ENCODE results near the gene DLGAP4. TPM values are rescaled to one million over a fixed set of nuclear protein-coding genes. Genes with fewer than 3 reads are reported as not detected.

Gene DLGAP4
- total RNA-seq, 4 donors from 2014 or later, result 33.5 to 159 (median 56.6) TPM

DNA sequence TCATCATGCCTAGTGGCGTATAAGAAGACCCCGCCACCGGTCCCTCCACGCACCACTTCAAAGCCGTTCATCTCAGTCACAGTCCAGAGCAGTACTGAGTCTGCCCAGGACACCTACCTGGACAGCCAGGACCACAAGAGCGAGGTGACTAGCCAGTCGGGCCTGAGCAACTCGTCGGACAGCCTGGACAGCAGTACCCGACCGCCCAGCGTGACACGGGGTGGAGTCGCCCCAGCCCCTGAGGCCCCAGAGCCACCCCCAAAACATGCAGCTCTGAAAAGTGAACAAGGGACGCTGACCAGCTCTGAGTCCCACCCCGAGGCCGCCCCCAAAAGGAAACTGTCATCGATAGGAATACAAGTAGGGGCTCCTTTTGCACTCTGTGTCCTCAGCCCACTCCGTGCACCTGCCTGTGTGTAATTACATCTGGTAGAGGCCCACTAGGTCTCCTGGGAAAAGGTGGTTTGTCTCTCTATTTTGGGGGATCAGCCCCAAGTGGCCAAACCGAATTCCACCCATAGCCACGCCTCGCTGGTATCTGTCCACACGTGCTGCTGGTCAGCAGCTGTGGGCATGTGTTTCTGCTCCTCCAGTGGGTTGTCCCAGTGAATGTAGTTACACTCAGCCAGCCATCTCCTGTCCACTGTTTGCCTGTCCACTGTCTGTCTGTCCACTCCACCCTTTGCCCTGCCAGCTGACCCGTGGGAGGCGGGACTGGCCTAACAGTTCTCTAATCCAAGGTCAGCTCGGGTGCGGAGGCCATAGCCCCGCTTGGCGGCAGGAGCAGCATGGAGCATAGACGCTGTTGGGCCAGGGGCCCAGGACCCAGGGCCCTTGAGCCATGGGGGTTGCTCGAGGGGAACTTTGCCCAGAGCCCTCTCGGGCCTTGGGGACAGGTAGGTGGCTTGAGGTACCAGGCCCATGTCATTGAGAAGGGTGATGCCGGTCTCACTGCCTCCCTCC is 190.8 kb downstream of the DLGAP4 start:
- WGBS, 2 donors (ENCODE audit: low coverage in 1 of 2), result 94 to 100% methylated on average over 9 to 33 of the region's 33 CpGs
- Histone ChIP-seq H3K4me1 (peaks cover 21 to 22% (median 22%) of the 10 kb centered on the region in 4 donors), H3K9me3 (no peaks in the 10 kb centered on the region), H3K27ac (no peak overlapping the region), H3K27me3 (no peaks in the 10 kb centered on the region), H3K4me3 (no peak overlapping the region), H3K36me3 (peaks cover 0 to 30% (median 9%) of the 10 kb centered on the region in 4 donors)
- TF ChIP-seq POLR2AphosphoS5 (IDR thresholded peaks at IDR 0.05), result no peak
- TF ChIP-seq EP300 (IDR thresholded peaks at IDR 0.05; ENCODE audit: low read depth), result no peak
- no peak for TF ChIP-seq POLR2A (IDR thresholded peaks at IDR 0.05)
- no peak for TF ChIP-seq CTCF (IDR thresholded peaks at IDR 0.05)
- no peak for DNase-seq
- intact Hi-C loops (cut with DNase I; ENCODE audit: low total_unique reads) (no loop called here), in situ Hi-C loops (cut with MboI; ENCODE audit: low pct_ligation_motif_present in 1 of 4, low pct_unique_long_range_greater_than_20kb in 1 of 4, low sequenced_read_pairs in 3 of 4) (no loop called here)

- no peak for TF ChIP-seq POLR2AphosphoS5 (IDR thresholded peaks at IDR 0.05)
- TF ChIP-seq CTCF (IDR thresholded peaks at IDR 0.05), result no peak
- TF ChIP-seq POLR2A (IDR thresholded peaks at IDR 0.05), result no peak
- no peak for TF ChIP-seq EP300 (IDR thresholded peaks at IDR 0.05; ENCODE audit: low read depth)
- in situ Hi-C loops (cut with MboI; ENCODE audit: low pct_ligation_motif_present in 1 of 4, low pct_unique_long_range_greater_than_20kb in 1 of 4, low sequenced_read_pairs in 3 of 4) (no loop called here), intact Hi-C loops (cut with DNase I; ENCODE audit: low total_unique reads) (no loop called here)
- Histone ChIP-seq H3K36me3 (peaks cover 0 to 34% (median 9%) of the 10 kb centered on the region in 4 donors), H3K27me3 (no peaks in the 10 kb centered on the region), H3K27ac (no peak overlapping the region), H3K4me1 (peaks cover 12 to 14% (median 13%) of the 10 kb centered on the region in 4 donors), H3K9me3 (no peaks in the 10 kb centered on the region), H3K4me3 (no peak overlapping the region)
- 85% methylated on average over 4 of the region's 4 CpGs; no CpG with 5 or more reads in 1 of the 2 donors for WGBS, 2 donors (ENCODE audit: low coverage in 1 of 2)
- no peak for DNase-seq
Measured at GRCh38 chr20:36497856-36498255, 191.7 kb downstream of the DLGAP4 start.

- H3K4me3 ChIP-seq, result no peak overlapping the region
- H3K4me1 ChIP-seq, result peaks cover 5 to 6% (median 6%) of the 10 kb centered on the region in 4 donors
- no peak for DNase-seq
- TF ChIP-seq EP300 (IDR thresholded peaks at IDR 0.05; ENCODE audit: low read depth) (no peak), CTCF (IDR thresholded peaks at IDR 0.05) (no peak), POLR2A (IDR thresholded peaks at IDR 0.05) (no peak), POLR2AphosphoS5 (IDR thresholded peaks at IDR 0.05) (no peak)
- H3K27me3 ChIP-seq, result no peaks in the 10 kb centered on the region
- no peak overlapping the region for H3K27ac ChIP-seq
- WGBS, 2 donors (ENCODE audit: low coverage in 1 of 2), result 80 to 90% methylated on average over 2 to 14 of the region's 14 CpGs
- intact Hi-C loops (cut with DNase I; ENCODE audit: low total_unique reads) (no loop called here), in situ Hi-C loops (cut with MboI; ENCODE audit: low pct_ligation_motif_present in 1 of 4, low pct_unique_long_range_greater_than_20kb in 1 of 4, low sequenced_read_pairs in 3 of 4) (no loop called here)
- H3K36me3 ChIP-seq, result peaks cover 0 to 34% (median 9%) of the 10 kb centered on the region in 4 donors
- no peaks in the 10 kb centered on the region for H3K9me3 ChIP-seq
Measured at GRCh38 chr20:36498386-36499179, 192.4 kb downstream of the DLGAP4 start.

DNA sequence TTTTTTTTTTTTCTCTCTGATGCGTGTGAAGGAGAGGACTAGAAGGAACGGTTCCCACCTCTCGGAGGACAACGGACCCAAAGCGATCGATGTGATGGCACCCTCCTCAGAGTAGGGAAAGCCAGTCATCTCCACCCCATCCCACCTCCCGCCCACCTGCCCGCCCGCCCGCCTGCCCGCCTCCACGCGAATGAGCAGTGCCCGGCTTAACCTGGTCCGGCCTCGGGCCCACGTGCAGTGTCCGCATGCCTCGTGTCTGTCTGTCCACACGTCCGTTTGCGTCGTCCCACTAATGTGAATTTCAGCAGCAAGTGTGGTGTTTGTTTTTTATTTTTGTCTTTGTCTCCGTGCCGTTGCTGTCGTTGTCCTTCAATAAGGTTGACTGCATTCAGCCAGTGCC is 193.1 kb downstream of the DLGAP4 start:
- 90 to 91% methylated on average over 12 to 26 of the region's 26 CpGs for WGBS, 2 donors (ENCODE audit: low coverage in 1 of 2)
- intact Hi-C loops (cut with DNase I; ENCODE audit: low total_unique reads) (no loop called here), in situ Hi-C loops (cut with MboI; ENCODE audit: low pct_ligation_motif_present in 1 of 4, low pct_unique_long_range_greater_than_20kb in 1 of 4, low sequenced_read_pairs in 3 of 4) (no loop called here)
- peaks cover 0 to under 1% (median 0%) of the 10 kb centered on the region in 4 donors for H3K4me1 ChIP-seq
- H3K27me3 ChIP-seq, result no peaks in the 10 kb centered on the region
- no peaks in the 10 kb centered on the region for H3K9me3 ChIP-seq
- H3K4me3 ChIP-seq, result no peak overlapping the region
- TF ChIP-seq POLR2AphosphoS5 (IDR thresholded peaks at IDR 0.05), result no peak
- DNase-seq, result no peak
- H3K27ac ChIP-seq, result no peak overlapping the region
- peaks cover 0 to 34% (median 12%) of the 10 kb centered on the region in 4 donors for H3K36me3 ChIP-seq
